GM23248 (cell line): ENCODE results near the gene ATG2A.

Experiments used
- EZH2 ChIP-seq: fragments of 200-600 bp; sonication (generic); IDR thresholded peaks from 2 replicates; pipeline ENCODE4 v1.6.1; 2018; ENCODE audit warnings: antibody characterized with exemption, mild to moderate bottlenecking; ENCODE audit not compliant: insufficient read depth, poor library complexity, severe bottlenecking
- EZH2phosphoT487 ChIP-seq: fragments of 200-600 bp; sonication (generic); IDR thresholded peaks from 2 replicates; pipeline ENCODE4 v1.6.1; 2018; ENCODE audit warnings: antibody characterized with exemption, moderate library complexity, mild to moderate bottlenecking, low read depth; ENCODE audit not compliant: insufficient read depth

DNA sequence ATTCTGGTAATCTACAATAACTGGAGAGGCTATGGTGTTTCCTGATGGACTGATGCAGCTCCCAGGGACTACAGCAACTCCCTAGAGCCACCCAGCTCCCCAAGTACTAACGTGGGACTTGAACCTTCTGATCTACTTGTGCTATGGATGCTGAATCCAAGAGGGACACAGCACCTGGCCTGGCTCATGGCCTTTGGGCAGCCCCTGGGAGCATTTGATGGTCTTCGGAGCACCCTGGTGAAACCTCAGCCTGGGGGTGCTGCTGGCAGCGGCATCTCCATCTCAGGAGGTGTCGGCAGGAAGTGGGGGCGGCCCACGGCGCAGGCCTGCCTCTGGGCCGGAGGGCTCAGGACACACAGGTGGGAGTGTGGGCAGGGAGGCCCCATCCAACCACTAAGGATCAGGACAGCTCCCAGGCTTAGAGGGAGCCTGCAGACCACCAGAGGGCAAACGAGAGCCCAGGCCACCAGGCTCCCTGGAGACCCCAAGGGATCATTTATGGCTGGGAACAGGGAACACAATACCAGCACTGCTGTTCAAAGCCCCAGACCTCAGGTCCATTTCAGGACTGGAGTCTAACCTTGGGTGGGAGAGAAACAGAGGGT is 47.3 kb downstream of the ATG2A start:
- TF ChIP-seq EZH2 (no peak), EZH2phosphoT487 (no peak)
